Heart right ventricle (tissue), 16 donors: ENCODE results near the gene CYP1B1. TPM values are rescaled to one million over a fixed set of nuclear protein-coding genes. Genes with fewer than 3 reads are reported as not detected.

Source experiments
- ATAC-seq, 8 donors: fragments of 200-7000 bp; cut with Tn5 transposase; one replicate each; pipeline ENCODE4 v1.9.1; 2020; ENCODE audit warnings: mild to moderate bottlenecking in 8 of 8, moderate library complexity in 8 of 8, moderate number of reproducible peaks in 1 of 8
- DNase-seq, 2 donors: peaks; one replicate each; pipeline ENCODE4 v3.0.0-alpha.2; 2020
- H3K27ac ChIP-seq, 10 donors: fragments of 200-600 bp; sonication (generic) in 2 of 10; one replicate each; pipeline versions ENCODE4 v1.5.0 to v1.8.0; 2020 to 2022; ENCODE audit warnings: mild to moderate bottlenecking in 3 of 10
- H3K27me3 ChIP-seq, 7 donors: fragments of 200-600 bp; one replicate each; pipeline ENCODE4 v1.8.0; 2021 to 2022; ENCODE audit warnings: mild to moderate bottlenecking in 2 of 7
- H3K36me3 ChIP-seq, 9 donors: fragments of 200-600 bp; sonication (generic) in 1 of 9; one replicate each; pipeline versions ENCODE4 v1.5.0 to v1.8.0; 2020 to 2022; ENCODE audit warnings: mild to moderate bottlenecking in 2 of 9
- H3K4me1 ChIP-seq, 9 donors: fragments of 200-600 bp; sonication (generic) in 1 of 9; one replicate each; pipeline versions ENCODE4 v1.5.0 to v1.8.0; 2020 to 2022; ENCODE audit warnings: mild to moderate bottlenecking in 4 of 9
- H3K4me3 ChIP-seq, 10 donors: fragments of 200-600 bp; sonication (generic) in 2 of 10; one replicate each; pipeline versions ENCODE4 v1.5.0 to v1.8.0; 2020 to 2022; ENCODE audit warnings: mild to moderate bottlenecking in 7 of 10, moderate library complexity in 2 of 10
- H3K9me3 ChIP-seq, 11 donors: fragments of 200-600 bp in 10 of 11; sonication (generic) in 2 of 11; one replicate each; pipeline versions ENCODE4 v1.5.0 to v1.8.0; 2013 to 2022; ENCODE audit warnings: mild to moderate bottlenecking in 2 of 11, control low read depth in 1 of 11, moderate library complexity in 1 of 11
- CTCF ChIP-seq, 9 donors: fragments of 200-600 bp; sonication (generic) in 2 of 9; IDR thresholded peaks; one replicate each; pipeline versions ENCODE4 v1.5.0 to v1.8.0; 2021 to 2022; ENCODE audit warnings: antibody characterized with exemption in 9 of 9, mild to moderate bottlenecking in 5 of 9, moderate library complexity in 1 of 9
- WGBS, 2 donors: extraction: QIAGEN DNeasy Blood & Tissue Kit; methylation state at CpG; one replicate each; pipeline ENCODE4 v1.1.7; 2013; ENCODE audit warnings: inconsistent platforms in 1 of 2; 5-methylcytosine and 5-hydroxymethylcytosine counted together
- intact Hi-C, 10 donors: fragments of 100-400 bp; cut with DNase I; formaldehyde crosslinking; loops; one replicate each; pipeline versions ENCODE4 v1.11.1 to v1.14.2; 2022
- polyA plus RNA-seq, 2 donors: library from polyadenylated mRNA; stranded (reverse); fragments of 200-250 nt; gene quantifications; one replicate each; pipeline ENCODE4 v1.2.3, GENCODE V29; 2013
- total RNA-seq, 10 donors: library from RNA; stranded (reverse); fragmentation: NEBNext Ultra II Directional in 3 of 10; extraction: Animal tissue kit (Norgen Biotek cat#: 25700) in 3 of 10; gene quantifications; one replicate each; pipeline versions ENCODE4 v1.2.1 to v1.2.4, GENCODE V29; 2021 to 2023
- donor health status: Arrhythmogenic right ventricular cardiomyopathy.
- donor health status: ischemic (EF 13 %, LVEDD 7.1; RV severe dilation, severe dysfunction).
- donor health status: healthy with polysubstance abuse.
- donor health status: DM: no; HTN: yes; CAD: no.
- donor health status: DM: no; HTN: no; CAD: no.
- donor health status: ischemic (EF 25% LVEDD 6.9; RV normal size, moderate dysfunction).
- donor health status: ischemic (EF 25% LVEDD 5.7; RV mildly dilated, moderate dysfunction).
- donor health status: healthy.
- donor health status: DM: yes; HTN: yes; CAD: no.
- donor health status: Ischemic cardiomyopathy.
- donor health status: ischemic (EF 35%, LVEDD 5.7; RV mildly dilated, moderate dysfunction).
- donor health status: nonischemic (EF 11% LVEDD 7.7; RV severe dilation, severe dysfunction).
- donor health status: DM: yes; HTN: yes; CAD: no.
- donor health status: PGD.
- donor health status: ischemic (EF 29% LVEDD 5.4; RV normal size, mild dysfunction).
- donor health status: nonischemic (EF 23%, LVEDD 6.1; RV moderate dilation, normal function).

The CYP1B1 gene
- total and polyA plus RNA-seq, 12 donors, result 7.2 to 89.3 (median 14.3) TPM

GRCh38 chr2:38095079-38095995, 19.4 kb upstream of the CYP1B1 start:
- Histone ChIP-seq H3K4me3 (no peak overlapping the region), H3K4me1 (peaks cover 16 to 93% (median 72%) of the 10 kb centered on the region in 9 donors), H3K36me3 (no peaks in the 10 kb centered on the region), H3K9me3 (no peaks in the 10 kb centered on the region), H3K27ac (peak overlapping the region; percentile 50 to 84 (median 76)), H3K27me3 (peaks cover 0 to 48% (median 8%) of the 10 kb centered on the region in 7 donors)
- ATAC-seq, result no peak
- intact Hi-C loops, result no loop called here
- WGBS, 2 donors, result 59 to 72% methylated on average over 11 of the region's 11 CpGs
- TF ChIP-seq CTCF (IDR thresholded peaks at IDR 0.05), result peak in 1 of 9 donors; percentile 14
- no peak for DNase-seq

DNA sequence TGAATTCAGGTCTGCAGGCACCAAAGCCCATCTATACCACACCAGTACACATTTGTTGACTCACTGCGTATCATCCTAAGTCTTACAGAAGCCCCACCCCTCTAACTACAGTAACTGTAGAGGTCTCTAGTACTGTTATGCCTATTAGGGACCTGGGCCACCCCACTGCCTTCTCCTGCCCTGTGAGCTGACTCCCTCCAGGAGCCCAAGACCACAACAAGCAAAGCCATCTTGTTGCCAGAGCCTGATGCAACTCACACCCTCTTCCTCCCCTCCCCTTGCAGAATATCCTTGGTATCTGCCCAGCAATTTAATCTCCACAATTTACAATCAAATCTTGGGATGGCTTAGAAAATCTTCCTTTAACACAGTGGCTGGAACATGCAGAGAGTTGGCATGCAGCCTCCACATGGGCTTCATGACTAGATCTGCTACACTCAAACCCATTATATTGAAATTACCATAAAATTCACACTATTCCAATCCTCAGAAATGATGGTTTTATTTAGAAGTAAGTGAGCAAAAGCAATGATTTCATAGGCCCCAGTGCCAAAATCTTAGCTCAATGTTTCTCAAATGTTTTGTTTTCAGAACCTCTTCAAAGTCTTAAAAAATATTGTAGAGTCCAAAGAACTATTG, 17.7 kb upstream of the CYP1B1 start:
- no peaks in the 10 kb centered on the region for H3K36me3 ChIP-seq
- peaks cover 9 to 76% (median 59%) of the 10 kb centered on the region in 9 donors for H3K4me1 ChIP-seq
- WGBS, 2 donors, result 86 to 97% methylated on average over 1 of the region's 1 CpG
- TF ChIP-seq CTCF (IDR thresholded peaks at IDR 0.05), result no peak
- H3K27me3 ChIP-seq, result peaks cover 0 to 33% (median 4%) of the 10 kb centered on the region in 7 donors
- H3K9me3 ChIP-seq, result no peaks in the 10 kb centered on the region
- ATAC-seq (no peak), DNase-seq (no peak)
- H3K27ac ChIP-seq, result peak overlapping the region in 9 of 10 donors; percentile 28 to 88 (median 81)
- intact Hi-C loops, result no loop called here
- no peak overlapping the region for H3K4me3 ChIP-seq

GRCh38 chr2:38092196-38092902, 16.4 kb upstream of the CYP1B1 start:
- DNase-seq, result peak in 1 of 2 donors; percentile 51
- 39 to 52% methylated on average over 11 of the region's 11 CpGs for WGBS, 2 donors
- peaks cover 0 to 21% (median 4%) of the 10 kb centered on the region in 7 donors for H3K27me3 ChIP-seq
- no peak for TF ChIP-seq CTCF (IDR thresholded peaks at IDR 0.05)
- ATAC-seq, result peak; percentile 40 to 87 (median 72)
- H3K9me3 ChIP-seq, result no peaks in the 10 kb centered on the region
- no peaks in the 10 kb centered on the region for H3K36me3 ChIP-seq
- intact Hi-C loops, result no loop called here
- peak overlapping the region; percentile 16 to 88 (median 78) for H3K27ac ChIP-seq
- H3K4me3 ChIP-seq, result no peak overlapping the region
- H3K4me1 ChIP-seq, result peaks cover 7 to 63% (median 47%) of the 10 kb centered on the region in 9 donors

DNA sequence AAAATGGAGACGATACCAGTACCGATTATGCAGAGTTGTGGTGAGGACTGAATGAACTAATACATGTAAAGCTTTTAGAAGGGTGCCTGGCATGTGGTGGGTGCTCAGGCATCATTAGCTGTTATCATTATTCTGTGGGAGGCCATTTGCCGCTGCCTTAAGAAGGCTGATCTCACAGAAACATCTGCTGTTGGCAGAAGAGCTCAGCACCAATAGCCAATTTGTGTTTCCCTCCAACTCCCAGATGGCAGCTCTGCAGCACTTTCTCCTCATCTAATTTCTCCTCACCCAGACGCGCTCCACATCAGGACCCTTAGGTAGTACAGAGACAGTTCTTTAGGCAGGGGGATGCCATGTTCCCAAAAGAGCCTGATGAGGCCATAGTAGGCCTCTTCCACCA, 15.8 kb upstream of the CYP1B1 start:
- no peak for ATAC-seq

More for the DNA sequence above, 15.8 kb upstream of the CYP1B1 start:
- Histone ChIP-seq H3K27me3 (peaks cover 0 to 16% (median 4%) of the 10 kb centered on the region in 7 donors), H3K9me3 (no peaks in the 10 kb centered on the region), H3K36me3 (no peaks in the 10 kb centered on the region), H3K4me1 (peaks cover 4 to 57% (median 41%) of the 10 kb centered on the region in 9 donors), H3K27ac (peak overlapping the region; percentile 16 to 88 (median 78)), H3K4me3 (no peak overlapping the region)
- WGBS, 2 donors, result 79 to 88% methylated on average over 5 of the region's 5 CpGs
- DNase-seq, result no peak
- no peak for TF ChIP-seq CTCF (IDR thresholded peaks at IDR 0.05)
- intact Hi-C loops, result no loop called here
